ENCODE results near the gene FAM180A. TPM values are rescaled to one million over a fixed set of nuclear protein-coding genes. Genes with fewer than 3 reads are reported as not detected.

FAM180A gene
- total and polyA plus RNA-seq, 2 of the 8 experiments (the other 6 are each of a cell fraction or from before 2014, with no cell fraction given), result not detected

GRCh38 chr7:135782801-135783200 is 34.2 kb upstream of the FAM180A start:
- Histone ChIP-seq H2BK12ac (ENCODE audit: low read depth, low read length) (no peak overlapping the region), H3K4ac (replicated peaks; ENCODE audit: insufficient read length, low read depth, low read length) (no peak overlapping the region), H3K9me3 (ENCODE audit: insufficient read depth in 2 of 2, low read depth in 1 of 2, low read length in 1 of 2) (peaks cover 3 to 7% of the 10 kb centered on the region in 2 experiments; a peak in 1 of 4 replicates), H4K5ac (ENCODE audit: insufficient read length, low read depth, low read length) (no peak overlapping the region), H3K79me1 (ENCODE audit: low read depth, low read length) (no peaks in the 10 kb centered on the region), H3K4me2 (ENCODE audit: insufficient read depth in 1 of 2, low read depth in 2 of 2, low read length in 2 of 2) (no peak overlapping the region), H2BK120ac (replicated peaks; ENCODE audit: low read depth, low read length) (no peak overlapping the region), H4K91ac (replicated peaks; ENCODE audit: insufficient read length, low read length) (no peak overlapping the region), H2AK5ac (ENCODE audit: low read depth, low read length) (no peak overlapping the region), H2BK20ac (ENCODE audit: low read length) (no peak overlapping the region), H3K4me3 (ENCODE audit: extremely low read depth in 1 of 4, insufficient read depth in 2 of 4, low read depth in 3 of 4, low read length in 4 of 4) (no peak overlapping the region), H2BK5ac (ENCODE audit: low read depth, low read length) (no peak overlapping the region), H3K79me2 (ENCODE audit: control insufficient read depth in 1 of 2, insufficient read depth in 2 of 2, low read length in 2 of 2) (no peaks in the 10 kb centered on the region), H3K9ac (replicated peaks in 1 of 4; ENCODE audit: extremely low read depth in 1 of 4, low read depth in 3 of 4, low read length in 3 of 4) (no peak overlapping the region), H2BK15ac (ENCODE audit: low read length) (no peak overlapping the region), H3K56ac (replicated peaks; ENCODE audit: insufficient read length, low read depth, low read length) (no peak overlapping the region), H3K18ac (ENCODE audit: extremely low read depth, low read length) (no peak overlapping the region), H3K4me1 (replicated peaks in 1 of 4; ENCODE audit: control insufficient read depth in 3 of 4, insufficient read depth in 4 of 4, low read length in 3 of 4) (no peaks in the 10 kb centered on the region), H3K23me2 (ENCODE audit: low read depth, low read length) (no peaks in the 10 kb centered on the region), H4K20me1 (replicated peaks in 1 of 2; ENCODE audit: control insufficient read depth in 1 of 2, insufficient read depth in 2 of 2, low read length in 2 of 2) (no peaks in the 10 kb centered on the region), H4K8ac (ENCODE audit: extremely low read depth, insufficient read depth, low read length) (no peak overlapping the region), H3K27ac (ENCODE audit: low read depth, low read length) (no peak overlapping the region), H3K27me3 (replicated peaks in 1 of 4; ENCODE audit: control insufficient read depth in 3 of 4, extremely low read depth in 1 of 4, insufficient read depth in 3 of 4, low read length in 3 of 4) (no peaks in the 10 kb centered on the region), H2AFZ (ENCODE audit: low read length) (no peak overlapping the region), H3K14ac (ENCODE audit: insufficient read length) (no peak overlapping the region), H3K23ac (ENCODE audit: insufficient read length) (no peak overlapping the region), H3K36me3 (ENCODE audit: control insufficient read depth in 2 of 4, insufficient read depth in 4 of 4, low read length in 3 of 4) (no peaks in the 10 kb centered on the region)
- POLR2A ChIA-PET (ENCODE audit: partially characterized antibody), result no interaction called here
- FAIRE-seq, result no peak
- CTCF ChIA-PET (ENCODE audit: partially characterized antibody), result interaction anchor here (0.8 to 1.1 kb wide), 4 partner anchors 9 to 38 kb away, joined by 3 to 7 read pairs (median 4); no protein-coding TSS in a partner anchor
- no peak for DNase-seq (ENCODE audit: low read depth in 1 of 2, low spot score in 2 of 2)
- WGBS, 2 experiments (ENCODE audit: extremely low coverage in 1 of 2, insufficient coverage in 1 of 2, insufficient read length in 1 of 2, insufficient replicate concordance in 2 of 2, low coverage in 1 of 2, low lambda C conversion rate in 2 of 2, missing lambda C conversion rate in 1 of 2), result 94% methylated on average over 6 of the region's 6 CpGs; no CpG with 5 or more reads in 1 of the 2 experiments
- TF ChIP-seq RNF2 (IDR thresholded peaks at IDR 0.05; ENCODE audit: borderline replicate concordance, low read depth, low read length, missing control alignments, poor library complexity, severe bottlenecking) (no peak), BRCA1 (IDR thresholded peaks at IDR 0.05; ENCODE audit: low read depth, low read length) (no peak)
